ENCODE data around the gene IRF7. TPM values are rescaled to one million over a fixed set of nuclear protein-coding genes. Genes with fewer than 3 reads are reported as not detected.

Gene IRF7
- total RNA-seq, 1 donor from 2014 or later = 10.3 TPM

GRCh38 chr11:573146-573759, 42.5 kb downstream of the IRF7 start:
- intact Hi-C loops (cut with micrococcal nuclease) = no loop called here

GRCh38 chr11:571802-572185, 44.0 kb downstream of the IRF7 start:
- H3K27ac ChIP-seq (replicated peaks) = no peak overlapping the region
- H3K27me3 ChIP-seq (ENCODE audit: low read depth) = no peaks in the 10 kb centered on the region
- intact Hi-C loops (cut with micrococcal nuclease) = no loop called here
- TF ChIP-seq CTCF (IDR thresholded peaks at IDR 0.05; ENCODE audit: borderline replicate concordance) = no peak
- H3K9me3 ChIP-seq (replicated peaks) = no peaks in the 10 kb centered on the region
- H3K36me3 ChIP-seq = no peaks in the 10 kb centered on the region
- peaks cover 48% of the 10 kb centered on the region for H3K4me1 ChIP-seq
- no peak overlapping the region for H3K4me3 ChIP-seq
- no peak for DNase-seq

More at GRCh38 chr11:573146-573759, 42.5 kb downstream of the IRF7 start:
- H3K27me3 ChIP-seq (ENCODE audit: low read depth) = no peaks in the 10 kb centered on the region
- H3K4me1 ChIP-seq = peaks cover 49% of the 10 kb centered on the region
- H3K4me3 ChIP-seq = no peak overlapping the region
- H3K9me3 ChIP-seq (replicated peaks) = no peaks in the 10 kb centered on the region
- no peak overlapping the region for H3K27ac ChIP-seq (replicated peaks)
- DNase-seq = no peak
- TF ChIP-seq CTCF (IDR thresholded peaks at IDR 0.05; ENCODE audit: borderline replicate concordance) = no peak
- no peaks in the 10 kb centered on the region for H3K36me3 ChIP-seq

GRCh38 chr11:569158-569885, 46.4 kb downstream of the IRF7 start:
- Histone ChIP-seq H3K4me1 (peaks cover 39% of the 10 kb centered on the region), H3K36me3 (no peaks in the 10 kb centered on the region), H3K27ac (replicated peaks) (peak overlapping the region; percentile 99), H3K27me3 (ENCODE audit: low read depth) (no peaks in the 10 kb centered on the region), H3K4me3 (peak overlapping the region; percentile 84), H3K9me3 (replicated peaks) (no peaks in the 10 kb centered on the region)
- no peak for TF ChIP-seq CTCF (IDR thresholded peaks at IDR 0.05; ENCODE audit: borderline replicate concordance)
- DNase-seq = peak; percentile 77
- intact Hi-C loops (cut with micrococcal nuclease) = no loop called here

- TF ChIP-seq CTCF (IDR thresholded peaks at IDR 0.05; ENCODE audit: borderline replicate concordance) = no peak
- intact Hi-C loops (cut with micrococcal nuclease) = no loop called here
- no peaks in the 10 kb centered on the region for H3K36me3 ChIP-seq
- peak overlapping the region; percentile 99 for H3K27ac ChIP-seq (replicated peaks)
- H3K27me3 ChIP-seq (ENCODE audit: low read depth) = no peaks in the 10 kb centered on the region
- peak overlapping the region; percentile 84 for H3K4me3 ChIP-seq
- no peaks in the 10 kb centered on the region for H3K9me3 ChIP-seq (replicated peaks)
- DNase-seq = peak; percentile 93
- H3K4me1 ChIP-seq = peaks cover 36% of the 10 kb centered on the region
Measured at GRCh38 chr11:568306-569157, 47.2 kb downstream of the IRF7 start.

GRCh38 chr11:567629-568292, 48.0 kb downstream of the IRF7 start:
- Histone ChIP-seq H3K9me3 (replicated peaks) (no peaks in the 10 kb centered on the region), H3K4me1 (peaks cover 36% of the 10 kb centered on the region), H3K4me3 (peak overlapping the region; percentile 84), H3K36me3 (no peaks in the 10 kb centered on the region), H3K27me3 (ENCODE audit: low read depth) (no peaks in the 10 kb centered on the region), H3K27ac (replicated peaks) (peak overlapping the region; percentile 99)
- intact Hi-C loops (cut with micrococcal nuclease) = no loop called here
- TF ChIP-seq CTCF (IDR thresholded peaks at IDR 0.05; ENCODE audit: borderline replicate concordance) = no peak
- DNase-seq = no peak
